NCI-H510A (cell line): ENCODE data around the gene PAQR3.
A peak's percentile ranks its signal among the peaks of the same experiment; 100 is the strongest.
"Not testable (repeated sequence)": the region's sequence is repeated elsewhere in the genome, so short reads cannot be mapped to it uniquely, and the experiment has no call there.

Source experiments
- DNase-seq: peaks from one replicate; lab custom pipeline; 2025; lab: John Stamatoyannopoulos, UW

The PAQR3 gene

DNA sequence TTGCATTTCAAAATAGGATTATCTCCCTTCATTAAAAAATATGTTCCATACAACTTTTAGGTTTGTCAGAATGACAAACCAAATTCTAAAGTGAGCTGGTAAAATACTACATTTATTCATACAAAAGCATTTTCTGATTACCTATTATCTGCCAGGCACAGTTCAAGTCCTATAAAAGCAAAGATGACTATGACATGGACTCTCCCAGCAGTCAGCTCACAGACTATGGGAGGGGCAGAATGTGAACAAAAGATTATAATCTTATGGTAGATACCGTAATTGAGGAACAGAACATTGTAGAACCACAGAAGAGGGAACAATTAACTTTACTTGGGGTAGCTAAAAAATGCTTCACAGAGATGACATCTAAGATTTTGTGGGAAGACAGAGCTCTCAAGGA is 12.4 kb downstream of the PAQR3 start:
- DNase-seq: no peak

- DNase-seq: no peak
Observed at GRCh38 chr4:78923464-78924312, 15.6 kb downstream of the PAQR3 start.

DNA sequence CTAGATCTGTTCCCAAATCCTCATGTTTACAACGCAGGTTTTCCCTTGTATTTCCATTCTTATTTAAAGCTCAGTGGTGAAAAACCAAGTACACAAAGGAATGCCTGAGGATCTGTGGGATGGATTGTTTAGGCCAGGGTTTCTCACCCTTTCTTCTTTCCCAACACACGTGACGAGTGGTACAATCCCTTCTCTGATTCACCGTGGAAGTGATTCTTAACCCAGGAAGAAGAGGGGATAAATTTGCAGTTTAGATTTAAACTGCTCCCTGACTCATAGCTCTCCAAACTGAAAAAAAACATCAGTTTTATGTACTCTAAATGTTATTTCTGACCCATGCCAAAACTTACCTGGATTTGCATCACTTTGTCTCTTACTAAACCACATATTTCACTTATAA is 17.0 kb downstream of the PAQR3 start:
- no peak for DNase-seq

DNA sequence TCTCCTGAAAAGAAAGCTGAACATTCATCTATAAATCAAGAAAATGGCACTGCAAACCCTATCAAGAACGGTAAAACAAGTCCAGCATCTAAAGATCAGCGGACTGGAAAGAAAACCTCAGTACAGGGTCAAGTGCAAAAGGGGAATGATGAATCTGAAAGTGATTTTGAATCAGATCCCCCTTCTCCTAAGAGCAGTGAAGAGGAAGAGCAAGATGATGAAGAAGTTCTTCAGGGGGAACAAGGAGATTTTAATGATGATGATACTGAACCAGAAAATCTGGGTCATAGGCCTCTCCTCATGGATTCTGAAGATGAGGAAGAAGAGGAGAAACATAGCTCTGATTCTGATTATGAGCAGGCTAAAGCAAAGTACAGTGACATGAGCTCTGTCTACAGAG is 28.6 kb downstream of the PAQR3 start:
- DNase-seq: no peak

- not testable (repeated sequence) for DNase-seq
Observed at GRCh38 chr4:78908974-78909373, 30.3 kb downstream of the PAQR3 start.

DNA sequence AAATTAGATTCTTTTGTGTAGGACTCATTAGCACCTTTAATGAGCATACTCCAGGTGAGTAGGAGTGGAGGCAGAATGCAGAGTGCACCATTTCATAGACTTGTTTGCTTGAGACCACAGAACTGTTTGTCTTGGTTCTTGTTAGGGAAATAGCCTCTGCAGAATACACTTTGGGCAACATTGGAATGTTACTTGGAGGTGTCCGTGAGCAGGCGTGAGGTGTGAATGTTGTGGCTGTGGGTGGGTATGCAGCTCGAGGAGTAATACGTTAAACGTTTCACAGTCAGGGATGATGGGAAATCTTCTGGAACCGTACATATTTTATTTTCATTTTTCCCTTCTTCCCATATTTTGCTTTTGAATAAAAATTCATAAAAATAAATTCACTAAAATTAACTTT is 31.6 kb downstream of the PAQR3 start:
- no peak for DNase-seq

- DNase-seq: no peak
Observed at GRCh38 chr4:78904143-78904542, 35.1 kb downstream of the PAQR3 start.

DNA sequence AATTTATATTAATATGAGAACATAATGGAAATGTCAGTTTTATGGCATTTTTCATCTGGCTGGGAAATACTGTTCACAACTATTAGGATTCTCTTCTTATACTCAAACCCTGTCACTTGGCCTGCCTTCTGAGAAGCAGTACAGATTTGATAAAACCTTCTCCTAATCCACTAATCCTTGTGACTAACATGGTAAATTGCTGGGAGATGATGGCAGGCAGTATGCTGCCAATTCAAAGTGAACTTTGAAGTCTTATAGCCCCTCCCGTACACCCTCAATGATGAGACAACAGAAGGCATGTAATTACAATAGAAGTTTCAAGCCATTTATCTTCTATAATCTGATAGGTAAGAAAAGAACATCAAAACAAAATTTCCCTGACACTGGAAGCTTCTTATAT is 36.9 kb downstream of the PAQR3 start:
- DNase-seq: no peak

DNA sequence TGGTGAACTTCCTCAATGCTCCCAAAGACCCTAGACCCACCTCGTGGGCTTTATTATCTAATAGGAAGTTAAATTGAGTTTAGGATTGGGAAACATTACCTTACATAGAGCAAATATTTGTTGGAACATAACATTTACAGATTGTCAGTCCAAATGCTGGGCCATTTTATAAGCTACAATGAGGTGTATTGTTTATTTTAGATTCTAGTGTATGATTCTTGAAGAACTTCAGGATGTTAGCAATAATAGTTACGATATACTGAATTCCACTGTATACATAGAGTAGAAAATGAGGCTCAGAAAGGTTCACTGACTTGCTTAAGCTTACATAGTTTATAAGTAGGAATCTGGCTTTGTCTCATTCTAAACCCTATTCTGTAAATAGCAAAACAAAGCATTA is 37.4 kb downstream of the PAQR3 start:
- DNase-seq: no peak

GRCh38 chr4:78899302-78899701 is 39.9 kb downstream of the PAQR3 start:
- DNase-seq: no peak

GRCh38 chr4:78889955-78890354 is 49.3 kb downstream of the PAQR3 start:
- DNase-seq: no peak

GRCh38 chr4:78885598-78885997 is 53.6 kb downstream of the PAQR3 start:
- DNase-seq: no peak

DNA sequence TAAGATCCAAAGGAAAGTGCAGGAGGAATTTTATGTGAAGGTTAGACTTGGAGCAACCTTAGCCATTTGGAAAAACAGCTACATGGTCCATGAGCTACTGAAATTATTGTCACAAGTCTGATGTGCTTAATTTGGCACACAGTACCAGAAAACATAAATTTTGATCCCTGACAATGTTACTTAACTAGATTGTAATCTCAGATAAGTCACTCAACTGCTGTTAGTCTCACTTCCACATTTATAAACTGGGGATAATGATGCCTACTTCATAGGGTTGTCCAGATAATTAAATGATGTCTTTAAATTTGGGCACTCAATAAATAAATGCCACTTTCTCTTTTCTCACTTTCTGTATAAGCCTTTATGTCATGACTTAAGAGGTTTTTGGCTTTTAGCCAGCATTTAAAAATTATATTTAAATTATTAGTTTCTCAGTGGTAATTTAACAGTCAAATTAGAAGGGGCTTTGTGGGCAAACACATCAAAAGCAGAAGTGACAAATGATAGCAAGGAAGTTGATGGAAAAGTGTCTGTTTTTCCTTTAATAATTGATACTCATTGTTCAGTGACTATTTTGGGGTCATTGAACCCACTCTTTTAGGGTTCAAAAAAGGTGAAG is 58.3 kb downstream of the PAQR3 start:
- DNase-seq: no peak

DNA sequence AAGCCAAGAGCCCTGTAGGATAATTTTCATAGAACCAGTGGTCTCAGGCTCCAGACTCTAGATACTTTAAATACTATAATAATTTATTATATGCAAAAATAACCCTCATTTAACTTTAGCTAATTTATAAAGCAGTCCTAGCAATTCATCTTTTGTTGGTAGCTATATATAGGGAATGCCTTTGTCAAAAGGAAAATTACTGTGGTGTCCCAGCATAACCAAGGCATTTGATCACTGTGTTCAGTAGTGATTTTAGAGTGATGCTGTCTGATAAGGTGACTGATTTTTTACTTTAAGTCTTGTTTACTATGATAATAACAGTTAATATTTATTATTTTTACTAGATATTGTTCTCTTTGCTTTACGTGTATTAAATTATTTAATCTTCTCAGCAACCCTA is 61.2 kb downstream of the PAQR3 start:
- DNase-seq: no peak

- DNase-seq: no peak
Observed at GRCh38 chr4:78876568-78877320, 62.5 kb downstream of the PAQR3 start.

GRCh38 chr4:78870056-78870455 is 69.2 kb downstream of the PAQR3 start:
- DNase-seq: no peak

GRCh38 chr4:78868712-78869111 is 70.5 kb downstream of the PAQR3 start:
- DNase-seq: not testable (repeated sequence)

DNA sequence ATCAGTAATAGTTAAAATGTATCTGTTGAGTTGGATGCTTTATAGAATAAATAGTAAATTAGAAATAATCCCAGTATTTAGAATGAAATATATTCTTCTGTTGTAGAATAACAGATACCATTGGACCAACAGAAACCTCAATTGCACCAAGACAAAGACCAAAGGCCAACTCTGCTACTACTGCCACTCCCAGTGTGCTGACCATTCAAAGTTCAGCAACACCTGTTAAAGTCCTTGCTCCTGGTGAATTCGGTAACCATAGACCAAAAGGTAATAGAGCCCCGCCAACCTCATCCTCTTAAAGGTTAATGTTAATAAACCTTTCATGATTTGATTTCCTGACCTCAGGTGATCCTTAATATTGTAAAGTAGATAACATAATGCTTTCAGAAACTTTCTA is 73.8 kb downstream of the PAQR3 start:
- DNase-seq: no peak

- peak; percentile 26 for DNase-seq
Observed at GRCh38 chr4:78864405-78865024, 74.7 kb downstream of the PAQR3 start.

- no peak for DNase-seq
Observed at GRCh38 chr4:78863991-78864390, 75.2 kb downstream of the PAQR3 start.

GRCh38 chr4:78863254-78863869 is 75.9 kb downstream of the PAQR3 start:
- no peak for DNase-seq

DNA sequence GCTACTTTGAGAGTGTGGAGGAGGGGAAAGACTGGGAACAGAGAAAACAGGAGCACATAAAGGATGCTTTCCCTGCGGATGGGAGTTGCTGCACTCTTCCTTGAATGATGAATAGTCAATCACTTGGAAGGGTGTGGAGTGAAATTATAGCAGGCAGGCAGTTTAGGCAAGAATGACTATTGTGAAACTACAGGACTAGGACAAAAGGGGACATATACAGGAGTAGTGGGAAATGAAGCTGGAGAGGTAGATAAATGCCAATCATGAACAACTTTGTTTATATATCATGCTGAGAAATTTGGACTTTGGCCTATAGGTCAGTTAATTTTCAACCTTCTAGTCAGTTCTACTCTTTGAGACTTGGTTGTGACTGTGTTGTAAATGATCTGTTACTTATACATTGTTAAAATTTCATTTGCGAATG is 76.9 kb downstream of the PAQR3 start:
- no peak for DNase-seq
